Renal cortical epithelial cell (primary cell): ENCODE data around the gene LCP2. TPM values are rescaled to one million over a fixed set of nuclear protein-coding genes. Genes with fewer than 3 reads are reported as not detected.

Experiments used
- DNase-seq: peaks from one replicate; pipeline ENCODE4 v3.0.0-alpha.2; 2011; ENCODE audit warnings: low read depth
- total RNA-seq: library from RNA; depleted of rRNA; stranded (reverse); fragments of >200 nt; gene quantifications from 2 replicates; pipeline ENCODE4 v1.2.3, GENCODE V29; 2014

LCP2 gene
- total RNA-seq, 1 donor from 2014 or later = not detected

DNA sequence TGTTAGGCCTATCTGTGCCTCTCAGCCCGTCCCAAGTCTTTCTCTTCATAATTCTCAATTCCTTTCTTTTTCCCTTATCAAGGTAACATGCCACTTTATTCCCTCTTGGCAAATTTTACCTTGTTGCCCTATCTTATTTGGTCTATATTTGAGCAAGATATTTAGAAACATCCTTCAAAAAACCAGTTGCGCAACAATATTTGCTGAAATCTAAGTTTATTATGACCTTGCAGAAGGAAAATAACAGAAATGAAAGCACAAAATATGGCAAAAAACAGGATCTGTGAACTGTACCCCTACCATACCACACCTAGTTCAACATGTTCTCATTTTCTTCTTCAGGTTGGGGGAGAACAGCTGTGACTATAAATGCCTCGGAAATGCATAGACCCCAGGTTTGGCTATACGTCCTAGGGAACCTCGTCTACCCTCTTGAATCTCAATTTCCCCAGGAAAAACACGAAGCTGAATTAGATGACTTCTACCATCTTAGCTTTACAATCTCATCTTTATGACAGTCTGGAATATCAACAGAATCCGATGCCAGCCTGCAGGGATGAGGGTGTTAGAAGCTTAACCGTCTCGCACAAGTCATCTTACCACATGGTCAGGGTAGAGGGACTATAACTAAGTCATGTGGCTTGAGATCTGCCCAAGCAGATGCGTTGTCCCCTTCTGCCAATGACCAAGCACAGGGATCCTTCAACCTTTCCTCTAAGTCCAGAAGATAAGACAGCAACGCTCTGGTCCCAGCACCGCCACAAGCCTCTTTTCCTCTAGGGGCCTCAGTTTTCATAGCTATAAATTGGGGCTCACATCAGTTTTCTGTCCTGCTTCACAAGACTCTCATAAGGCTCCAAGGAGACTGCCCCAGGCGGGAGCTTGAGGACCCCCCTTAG is 1.3 kb downstream of the LCP2 start:
- DNase-seq = no peak

DNA sequence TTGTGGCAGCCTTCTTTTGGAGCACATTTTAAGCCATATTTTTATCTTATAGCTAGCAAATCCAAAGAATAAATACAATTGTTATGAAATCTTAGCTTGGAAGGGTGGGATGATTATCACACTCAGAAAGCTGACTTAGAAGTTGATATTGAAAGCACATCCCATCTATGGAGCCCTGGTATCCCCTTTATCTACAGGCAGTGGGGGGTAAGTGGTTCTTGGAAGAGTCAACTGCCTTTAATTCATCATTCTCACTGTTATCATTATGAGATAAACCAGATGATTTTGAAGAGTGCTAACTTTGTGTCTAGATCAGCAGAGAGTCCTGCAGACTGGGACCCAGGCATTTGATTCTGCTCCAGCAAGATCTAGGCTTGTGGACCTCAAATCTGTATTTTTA is 3.0 kb downstream of the LCP2 start:
- no peak for DNase-seq

DNA sequence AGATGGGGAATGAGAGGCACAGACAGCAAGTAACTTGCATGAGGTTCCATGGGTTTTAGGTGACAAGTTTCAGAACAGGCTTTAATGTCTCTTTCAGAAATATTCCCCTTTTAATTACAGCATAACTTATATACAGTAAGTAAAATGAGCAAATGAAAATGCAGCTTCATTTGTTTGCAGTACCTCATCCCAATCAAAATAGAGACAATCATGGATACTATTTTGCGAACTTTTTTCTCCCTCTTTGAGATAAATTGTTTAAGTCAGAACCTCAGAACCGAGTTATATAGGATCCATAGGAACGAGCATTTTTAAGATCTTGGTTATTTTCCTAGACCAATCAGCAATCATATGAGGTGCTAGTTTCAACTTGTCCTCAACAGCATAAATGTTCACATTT is 3.5 kb downstream of the LCP2 start:
- DNase-seq = no peak

DNA sequence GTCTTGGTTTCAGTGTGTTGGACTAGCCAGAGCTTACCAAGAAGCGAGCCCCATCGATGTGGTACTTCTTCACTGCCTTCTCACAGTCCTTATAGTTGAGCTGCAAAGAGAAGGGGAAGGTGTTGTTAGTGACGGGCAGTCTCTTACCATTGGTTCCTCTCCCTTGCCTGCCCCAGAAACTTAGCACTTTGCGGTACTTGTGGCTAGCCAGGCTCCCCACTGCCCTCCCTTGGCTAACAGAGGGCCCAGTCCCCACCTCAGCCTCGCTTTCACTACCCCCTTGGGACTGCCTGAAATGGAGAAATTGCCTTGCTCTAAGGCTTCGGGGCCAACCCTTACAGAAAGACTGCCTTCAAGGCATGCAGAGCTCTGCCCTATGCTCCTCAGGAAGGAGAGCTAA is 4.3 kb downstream of the LCP2 start:
- DNase-seq = no peak

DNA sequence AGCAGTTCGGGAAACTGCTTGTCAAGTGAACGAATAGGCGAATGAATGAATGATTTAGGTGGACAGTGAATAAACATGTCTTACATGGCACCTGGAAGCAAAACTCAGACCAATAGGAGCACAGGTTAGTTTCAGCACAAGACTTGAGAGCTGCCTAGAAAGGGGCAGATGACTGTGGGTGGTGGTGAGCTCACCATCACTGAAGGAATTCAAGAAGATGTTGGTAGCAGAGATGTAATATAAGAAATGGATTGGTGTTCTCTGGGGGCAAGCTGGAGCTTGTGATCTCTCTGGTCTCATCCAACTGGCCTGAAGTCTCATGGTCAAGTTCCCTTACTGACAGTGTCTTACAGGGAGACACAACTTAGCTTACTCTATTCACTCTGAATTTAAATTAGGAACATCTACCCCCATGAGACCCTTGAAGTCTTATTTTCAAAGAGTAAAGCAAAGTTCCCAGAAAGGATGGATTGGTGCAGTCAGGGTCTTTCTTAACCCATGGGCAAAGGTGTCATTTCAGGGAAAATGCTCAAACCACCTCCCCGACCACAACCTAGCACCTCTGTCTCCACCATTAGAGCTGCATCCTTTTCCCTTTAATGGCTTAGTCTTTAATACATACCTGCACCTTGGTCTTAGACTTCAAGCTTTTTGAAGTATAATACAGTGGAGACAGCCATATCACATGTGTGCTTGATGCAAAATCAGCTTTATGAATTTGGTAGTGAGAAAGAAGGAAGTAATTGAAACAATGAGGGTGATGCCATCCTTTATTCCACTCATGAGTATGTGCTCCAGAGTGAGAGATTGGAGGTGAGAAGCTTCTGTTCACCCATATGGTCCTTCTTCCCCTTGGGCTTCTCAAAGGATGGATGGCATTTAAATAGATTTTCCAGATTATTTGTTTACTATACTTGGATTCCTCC is 5.1 kb downstream of the LCP2 start:
- no peak for DNase-seq

DNA sequence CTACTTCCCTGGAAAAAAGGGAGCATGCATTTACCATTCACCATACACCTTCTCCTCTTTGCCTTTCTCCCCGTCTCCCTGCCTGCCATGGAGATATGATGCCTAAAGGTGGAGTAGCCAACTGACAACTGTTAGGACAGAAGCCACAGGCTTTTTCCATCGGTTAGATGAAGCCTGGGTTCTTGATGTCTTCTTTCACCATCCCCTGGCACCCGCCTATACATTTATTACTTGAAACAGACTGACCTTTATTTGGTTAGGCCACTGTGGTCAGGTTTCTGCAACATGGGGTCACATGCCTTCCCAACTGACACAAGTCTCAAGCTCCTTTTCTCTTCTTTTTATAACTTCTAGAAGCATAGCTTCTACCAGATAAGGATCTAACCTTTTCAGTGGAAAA is 7.1 kb downstream of the LCP2 start:
- no peak for DNase-seq

DNA sequence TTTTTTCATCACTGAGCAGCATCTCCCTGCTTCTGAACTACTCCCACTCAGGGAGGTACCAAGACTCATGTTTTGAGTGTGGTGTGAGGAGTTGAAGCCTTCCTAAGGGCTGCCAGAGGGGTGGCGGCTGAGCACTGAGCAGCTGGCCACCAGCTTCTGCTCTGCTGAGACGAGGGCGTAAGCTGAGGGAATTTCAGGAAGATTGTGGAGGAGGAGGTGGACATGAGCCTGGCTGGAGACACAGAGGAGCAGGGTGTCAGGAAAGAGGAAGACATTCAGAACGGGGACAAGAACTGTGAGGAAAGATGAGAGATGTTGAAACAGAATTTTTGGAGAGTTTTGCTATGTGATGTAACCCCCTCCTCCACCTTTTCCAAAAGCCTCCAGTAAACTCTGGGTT is 7.8 kb downstream of the LCP2 start:
- DNase-seq = no peak

DNA sequence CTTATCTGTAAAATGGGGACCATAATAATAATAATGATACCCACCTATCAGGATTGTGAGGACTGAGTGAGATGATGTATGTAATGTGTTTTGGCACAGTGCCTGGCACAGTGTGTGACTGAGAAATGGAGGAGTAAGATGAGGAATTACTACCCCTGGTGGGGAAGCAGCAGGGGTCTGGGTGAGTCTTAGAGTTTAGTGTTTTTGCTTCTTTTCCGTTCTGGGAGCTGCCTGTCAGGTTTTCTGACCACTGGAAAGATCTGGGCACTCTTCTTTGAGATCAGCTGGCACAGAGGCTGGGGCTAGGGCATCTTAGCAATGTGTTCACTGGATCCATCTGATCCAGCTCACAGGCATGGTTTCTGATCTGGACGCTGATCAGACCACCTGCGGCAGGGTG is 8.5 kb downstream of the LCP2 start:
- no peak for DNase-seq

DNA sequence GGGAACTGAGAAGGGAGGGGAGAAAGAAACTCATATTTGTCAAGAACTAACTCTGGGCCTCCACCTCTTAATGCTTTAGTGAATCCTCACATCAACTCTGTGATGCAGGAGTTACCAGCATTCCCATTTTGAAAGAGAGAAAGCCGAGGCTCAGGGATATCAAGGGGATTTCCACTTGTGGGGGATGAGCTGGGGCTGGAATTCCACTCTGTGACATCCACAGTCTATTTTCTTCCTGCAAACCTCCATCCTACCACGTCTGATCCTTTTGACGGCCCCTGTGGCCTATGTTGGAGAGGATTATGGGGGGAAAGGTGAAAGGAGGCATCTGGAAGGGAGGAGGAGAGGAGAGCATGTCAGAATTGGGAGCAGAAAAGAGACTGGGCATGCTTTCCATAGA is 9.0 kb downstream of the LCP2 start:
- DNase-seq = no peak

DNA sequence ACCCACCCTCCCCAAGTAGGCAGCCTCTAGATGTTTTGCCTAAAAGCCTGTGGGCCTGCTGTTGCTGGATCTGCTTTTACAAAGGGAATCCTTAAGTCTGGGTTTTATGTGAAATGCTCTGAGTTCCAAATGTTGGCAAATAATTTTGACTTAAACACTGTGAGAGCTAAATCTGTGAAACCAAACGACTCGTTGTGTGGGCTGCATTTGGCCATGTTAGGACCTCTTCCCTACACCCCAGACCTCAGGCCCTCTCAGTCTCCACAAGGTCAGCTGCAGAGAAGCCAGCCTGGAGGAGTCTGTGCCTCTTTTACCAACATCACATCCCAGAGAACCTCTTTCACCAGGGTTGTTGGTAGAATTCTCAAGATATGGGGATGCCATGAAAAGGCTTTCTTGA is 9.4 kb downstream of the LCP2 start:
- no peak for DNase-seq

DNA sequence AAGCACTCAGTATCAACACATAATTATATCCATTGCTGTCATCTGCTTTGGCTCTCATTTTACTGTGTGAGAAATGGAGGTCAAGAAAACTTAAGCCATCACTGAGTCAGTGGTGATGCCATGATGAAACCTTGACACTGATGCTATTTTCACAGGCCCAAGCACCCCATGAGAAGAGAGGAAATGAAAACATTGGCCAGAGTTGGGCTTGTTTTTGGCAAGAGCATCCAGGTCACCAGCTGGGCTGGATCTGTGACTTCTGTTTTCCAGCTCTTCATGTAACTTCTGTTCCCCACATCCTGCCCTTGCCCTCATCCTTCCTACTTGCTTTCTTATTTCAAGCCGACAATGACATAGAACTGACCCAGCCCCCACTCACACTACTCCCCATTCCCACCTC is 10.0 kb downstream of the LCP2 start:
- no peak for DNase-seq

DNA sequence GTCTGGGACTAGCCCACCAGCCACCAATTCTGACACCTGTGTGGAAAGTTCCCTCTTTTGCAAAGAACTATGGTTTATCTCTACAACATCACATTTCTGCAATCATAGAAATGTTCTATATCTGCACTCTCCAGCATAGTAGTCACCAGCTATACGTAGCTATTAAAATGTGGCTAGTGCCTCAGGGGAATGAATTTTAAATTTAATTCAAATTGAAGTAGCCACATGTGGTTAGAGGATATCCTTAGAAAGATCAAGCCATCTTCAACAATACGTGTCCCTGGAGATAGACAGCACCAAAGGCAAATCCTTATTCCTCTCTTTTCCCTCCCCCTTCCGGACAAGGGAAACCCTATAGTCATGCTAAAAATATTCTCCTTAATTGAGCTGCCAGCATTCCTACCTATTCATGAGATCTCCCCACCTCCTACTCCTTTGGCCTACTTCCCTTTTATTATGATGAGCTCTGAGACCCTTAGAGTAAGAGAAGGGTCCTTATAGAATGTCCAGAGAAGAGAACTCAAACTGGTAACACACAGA is 11.1 kb downstream of the LCP2 start:
- no peak for DNase-seq

DNA sequence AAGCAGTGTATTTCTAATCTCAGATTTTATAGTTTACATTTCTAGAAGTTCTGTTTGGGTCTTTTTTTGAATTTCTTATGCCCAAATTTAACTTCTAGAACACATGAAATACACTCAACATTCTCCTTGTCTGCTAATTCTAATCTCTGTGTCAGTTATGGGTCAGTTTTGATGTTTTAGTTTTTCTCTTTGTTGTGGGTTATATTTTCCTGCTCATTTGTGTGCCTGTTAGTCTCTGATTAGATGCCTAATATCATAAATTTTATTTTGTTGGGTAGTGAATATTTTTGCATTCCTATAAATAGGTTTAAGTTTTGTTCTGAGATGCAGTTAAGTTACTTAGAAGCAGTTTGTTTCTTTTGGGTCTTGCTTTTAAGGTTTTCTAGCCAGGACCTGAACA is 12.4 kb downstream of the LCP2 start:
- DNase-seq = no peak

DNA sequence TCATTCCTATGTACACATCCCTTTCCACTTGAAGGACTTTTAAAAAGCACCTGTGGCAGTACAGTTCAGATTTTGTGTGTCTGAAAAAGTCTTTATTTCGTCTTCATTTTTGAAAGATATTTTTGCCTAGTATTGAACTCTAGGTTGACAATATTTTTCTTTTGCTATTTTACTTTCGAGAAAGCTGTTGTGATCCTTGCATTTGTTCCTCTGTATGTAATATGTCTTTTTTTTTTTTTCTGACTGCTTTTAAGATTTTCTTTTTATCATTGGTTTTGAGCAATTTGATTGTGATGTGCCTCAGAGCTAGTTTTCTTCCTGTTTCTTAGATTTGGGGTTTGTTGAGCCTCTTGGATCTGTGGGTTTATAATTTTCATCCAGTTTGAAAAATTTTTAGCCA is 13.3 kb downstream of the LCP2 start:
- DNase-seq = no peak

DNA sequence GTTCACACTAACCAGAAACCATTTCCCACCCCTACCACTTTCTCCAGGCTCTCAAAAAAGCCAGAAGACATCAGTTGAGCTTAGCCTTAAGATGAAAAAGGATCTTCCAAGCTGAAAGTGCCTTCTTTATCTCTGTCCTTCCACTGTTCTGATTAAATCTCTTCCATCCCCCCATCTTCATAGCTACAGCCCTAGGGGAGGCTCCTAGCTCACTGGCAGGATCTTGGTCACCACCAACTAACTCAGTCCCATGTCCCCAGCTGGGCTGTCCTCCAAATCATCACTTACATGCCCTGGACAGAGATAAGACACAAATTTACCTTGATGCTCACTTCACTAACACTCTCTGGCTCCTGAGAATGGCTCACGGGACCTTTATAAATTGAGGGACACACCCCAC is 14.3 kb downstream of the LCP2 start:
- no peak for DNase-seq

DNA sequence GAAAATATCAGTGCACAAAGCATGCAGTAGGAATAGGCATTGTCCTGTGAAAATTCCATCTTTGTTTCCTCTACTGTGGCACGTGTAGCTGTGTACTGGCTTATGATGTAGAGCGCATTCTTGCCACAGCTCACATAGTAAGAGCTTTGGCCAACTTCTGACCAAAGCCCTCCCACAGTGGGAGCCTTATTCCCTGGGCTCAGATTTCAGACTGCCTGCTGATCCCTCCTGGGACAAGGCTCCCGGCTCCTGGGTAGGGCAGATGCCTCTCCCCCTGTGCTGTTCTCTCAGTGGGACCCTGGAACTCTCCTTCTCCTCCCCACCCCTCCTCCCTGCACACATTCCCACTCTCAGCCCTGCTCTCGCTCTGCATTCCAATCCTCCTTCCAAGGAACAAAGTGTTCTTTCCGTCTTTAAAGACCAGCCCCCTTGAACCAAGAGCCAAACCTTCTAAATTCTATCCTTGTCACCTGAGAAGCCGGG is 17.5 kb downstream of the LCP2 start:
- no peak for DNase-seq

DNA sequence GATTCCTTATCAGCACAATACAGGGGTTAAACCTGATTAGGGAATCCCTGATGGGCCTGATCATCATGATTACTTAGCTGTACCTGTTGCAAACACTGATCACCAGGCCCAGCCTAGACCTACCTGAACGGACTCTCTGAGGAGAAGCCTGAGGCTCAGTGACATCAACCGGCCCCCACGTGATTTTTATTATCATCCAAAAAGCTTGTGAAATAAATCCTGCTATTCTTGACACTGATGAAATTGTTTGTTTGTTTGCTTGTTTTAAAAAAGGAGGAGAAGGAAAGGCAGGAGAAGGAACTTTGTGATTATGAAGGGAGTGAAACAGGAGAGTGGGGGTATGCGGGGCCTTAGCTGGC is 18.1 kb downstream of the LCP2 start:
- DNase-seq = no peak

DNA sequence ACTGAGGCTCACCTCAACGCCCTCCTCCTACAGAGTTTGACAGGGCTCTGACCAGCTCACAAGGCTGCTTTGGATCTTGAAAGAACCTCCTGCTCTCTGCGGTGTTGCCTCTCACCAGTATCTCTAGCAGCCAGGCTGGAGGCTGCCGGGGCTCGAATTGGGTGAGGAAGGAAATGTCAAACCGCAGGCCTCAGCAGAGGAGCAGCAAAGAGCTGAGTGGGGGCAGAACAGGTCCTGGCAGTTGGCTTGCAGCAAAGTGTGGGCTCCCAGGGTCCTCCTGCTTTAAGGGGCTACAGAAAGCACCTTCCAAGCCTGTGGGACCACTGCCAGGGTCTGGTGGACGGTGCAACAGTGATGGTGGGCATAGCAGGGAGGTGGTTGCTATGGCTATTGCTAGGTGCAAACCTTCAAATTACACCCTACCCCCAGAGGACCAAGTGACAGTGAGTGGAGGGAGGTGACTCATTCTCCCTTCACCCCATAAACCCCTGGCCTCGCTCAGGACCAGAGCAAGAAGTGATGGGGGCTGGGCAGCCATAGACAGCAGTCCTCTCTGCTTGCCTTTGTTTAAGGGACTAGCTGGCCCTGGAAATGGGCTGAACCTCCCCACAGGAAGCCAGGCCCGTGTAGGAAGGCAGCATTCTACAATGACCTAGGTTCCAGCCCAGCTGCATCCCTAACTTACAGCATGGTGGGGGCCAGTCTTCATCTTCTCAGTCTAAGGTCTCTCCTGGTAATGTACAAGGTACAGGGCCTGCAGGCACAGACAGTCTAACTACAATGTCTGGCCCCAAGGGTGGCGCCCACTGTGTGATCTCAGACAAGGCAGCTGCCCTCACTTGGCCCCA is 18.7 kb downstream of the LCP2 start:
- DNase-seq = no peak

DNA sequence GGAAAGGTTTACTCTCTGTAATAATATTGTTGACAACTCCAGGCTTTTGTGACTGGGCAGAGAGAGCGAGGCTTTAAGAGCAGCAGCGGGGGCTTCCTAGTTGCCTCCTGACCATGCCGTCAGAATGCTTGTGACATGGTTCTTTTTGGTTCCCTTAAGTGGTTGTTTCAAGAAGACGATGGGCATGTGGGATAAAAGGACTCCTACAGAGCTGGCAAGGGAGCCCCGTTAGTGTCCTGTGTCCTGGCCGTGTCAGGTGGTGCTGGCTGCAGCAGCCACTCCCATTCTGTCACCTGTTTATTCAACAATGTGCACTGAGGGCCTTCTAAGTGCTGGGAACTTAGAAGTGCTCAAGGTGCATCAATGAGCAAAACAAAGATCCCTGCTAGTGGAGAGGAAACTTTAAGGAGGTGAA is 19.7 kb downstream of the LCP2 start:
- DNase-seq = no peak

DNA sequence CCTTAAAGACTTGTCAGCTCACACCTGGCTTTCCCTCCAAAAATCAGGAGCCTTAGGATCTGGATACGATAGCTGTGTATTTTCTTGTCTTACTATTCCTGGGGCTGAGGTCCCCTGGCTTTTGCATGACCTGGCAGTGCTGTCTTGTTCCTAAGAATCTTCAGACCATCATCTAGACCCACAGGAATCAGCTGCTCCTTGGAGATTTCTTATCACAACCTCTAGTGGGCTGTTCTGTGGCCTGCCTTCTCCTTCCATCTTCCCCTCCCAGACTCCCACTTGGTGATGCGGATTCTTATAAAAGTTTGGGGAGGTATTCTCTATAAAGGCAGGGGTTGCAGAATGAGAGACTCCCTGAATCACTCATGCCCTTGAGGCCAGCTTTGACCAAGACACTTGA is 21.4 kb downstream of the LCP2 start:
- DNase-seq = no peak

DNA sequence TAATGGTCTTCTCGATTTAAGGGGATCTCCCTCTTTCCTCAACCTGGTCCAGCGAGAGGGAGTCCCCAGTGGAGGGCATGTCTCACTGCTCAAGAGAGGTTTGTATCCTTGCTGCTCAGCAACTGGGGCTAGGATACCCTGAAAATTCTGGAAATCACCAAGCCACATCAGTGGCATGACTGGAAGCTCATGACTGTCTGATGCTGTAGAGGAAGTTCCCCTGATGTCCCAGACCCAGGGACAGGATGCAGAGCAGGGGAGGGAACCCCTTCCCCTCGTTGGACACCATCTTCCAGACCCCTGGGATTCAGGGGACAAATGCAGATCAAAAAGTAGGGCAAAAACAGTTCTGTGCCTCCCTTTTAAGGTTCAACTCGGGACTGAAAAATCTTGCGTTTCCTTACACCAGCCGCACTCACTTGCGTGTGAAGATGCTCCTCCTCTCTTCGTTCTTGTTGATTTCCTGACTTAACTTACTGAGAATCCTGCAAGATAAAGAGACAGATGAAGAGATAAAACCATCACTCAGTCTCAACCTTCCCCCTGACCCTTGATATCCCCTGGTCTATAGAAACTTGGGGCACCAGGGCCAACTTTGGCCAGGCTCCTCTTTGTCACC is 22.1 kb downstream of the LCP2 start:
- no peak for DNase-seq
